ENCODE measurements around the gene EEF2K. TPM values are rescaled to one million over a fixed set of nuclear protein-coding genes. Genes with fewer than 3 reads are reported as not detected.

Gene EEF2K
- total RNA-seq, 1 experiment from 2014 or later: 15.9 TPM

DNA sequence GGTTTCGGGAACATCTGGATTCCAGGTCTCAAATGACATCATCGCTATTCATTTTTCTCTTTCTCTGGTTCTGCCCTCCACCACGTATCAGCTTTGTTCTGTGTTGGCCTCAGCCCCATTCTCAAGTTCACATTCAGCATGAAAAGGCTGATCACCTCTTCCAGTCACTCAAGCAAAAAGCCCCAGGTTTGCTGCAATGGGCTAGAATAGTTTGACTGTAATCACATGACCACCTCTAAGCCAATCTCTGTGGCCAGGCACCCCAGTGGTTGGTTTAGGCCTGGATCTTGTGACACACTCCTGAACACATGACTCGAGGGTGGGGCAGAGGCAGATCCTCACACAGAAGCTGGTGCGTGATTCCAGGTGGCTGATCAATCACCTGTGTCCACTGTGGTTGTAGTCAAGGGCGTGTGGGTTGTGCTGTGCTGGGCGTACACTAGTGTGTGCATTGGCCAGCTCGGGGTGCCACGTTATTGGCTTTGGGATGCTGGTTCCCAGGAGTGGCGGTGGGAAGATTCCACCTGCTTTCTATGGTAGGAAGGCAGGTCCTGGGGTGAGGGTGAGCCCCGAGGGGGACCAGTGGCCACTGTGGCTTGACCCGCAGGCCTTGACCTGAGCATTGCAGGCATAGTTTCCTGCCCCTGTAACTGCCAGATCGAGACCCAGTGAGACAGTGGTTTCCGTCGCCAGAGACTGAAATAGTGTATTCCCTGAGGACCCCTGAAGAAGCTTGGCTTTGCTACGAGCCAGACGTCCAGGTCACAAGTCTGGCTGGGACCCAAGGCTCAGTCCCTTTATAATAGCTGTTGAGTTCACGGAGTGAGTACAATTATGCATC is 12.0 kb downstream of the EEF2K start:
- ChIA-PET POLR2A (interaction anchor here (0.7 to 2.2 kb wide), 4 partner anchors 10 to 14 kb away, joined by 3 to 11 read pairs (median 4); partner anchors contain the start of gene EEF2K), CTCF (interaction anchor here (1.2 to 2.8 kb wide), 2 partner anchors 22 to 82 kb away, joined by 3 to 9 read pairs; no protein-coding TSS in a partner anchor)
- intact Hi-C loops (cut with micrococcal nuclease): no loop called here
- BruUV-seq (replicated peaks): no TSS peak
- Mint-ChIP-seq H3K27me3 (ENCODE audit: insufficient read depth, unreplicated experiment) (no peaks in the 10 kb centered on the region), H3K27ac (ENCODE audit: low read depth, unreplicated experiment) (no peak overlapping the region), H3K9me3 (ENCODE audit: unreplicated experiment) (no peaks in the 10 kb centered on the region), H3K36me3 (ENCODE audit: insufficient read depth, unreplicated experiment) (peaks cover 23% of the 10 kb centered on the region), H3K4me3 (ENCODE audit: unreplicated experiment) (no peak overlapping the region), H3K4me1 (ENCODE audit: insufficient read depth, unreplicated experiment) (peaks cover 19% of the 10 kb centered on the region)
- TF ChIP-seq CTCF (IDR thresholded peaks at IDR 0.05; ENCODE audit: unreplicated experiment): no peak
- DNase-seq (ENCODE audit: unreplicated experiment): no peak

- BruUV-seq (replicated peaks): no TSS peak
Measured at GRCh38 chr16:22219389-22220068, 13.5 kb downstream of the EEF2K start.

DNA sequence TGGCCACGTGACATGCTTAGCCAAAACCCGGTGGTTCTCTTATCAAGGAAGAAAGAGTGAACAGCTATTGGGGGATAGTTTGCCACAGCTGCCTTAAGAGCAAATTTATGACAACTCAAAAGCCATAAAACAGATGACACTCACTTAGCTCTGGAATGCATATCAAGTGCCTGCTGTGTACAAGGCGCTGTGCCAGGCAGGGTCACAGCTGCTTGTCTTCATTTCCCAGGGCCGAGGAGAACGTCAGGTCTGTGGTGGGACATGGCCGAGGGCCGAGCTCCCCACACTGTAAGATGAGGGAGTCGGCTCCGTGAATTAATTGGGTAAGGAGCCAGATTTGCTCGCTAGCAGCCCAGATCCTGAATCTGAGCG is 14.0 kb downstream of the EEF2K start:
- Mint-ChIP-seq H3K27me3 (ENCODE audit: insufficient read depth, unreplicated experiment) (no peaks in the 10 kb centered on the region), H3K36me3 (ENCODE audit: insufficient read depth, unreplicated experiment) (peaks cover 9% of the 10 kb centered on the region), H3K9me3 (ENCODE audit: unreplicated experiment) (no peaks in the 10 kb centered on the region), H3K4me1 (ENCODE audit: insufficient read depth, unreplicated experiment) (peaks cover 15% of the 10 kb centered on the region), H3K4me3 (ENCODE audit: unreplicated experiment) (no peak overlapping the region), H3K27ac (ENCODE audit: low read depth, unreplicated experiment) (no peak overlapping the region)
- intact Hi-C loops (cut with micrococcal nuclease): no loop called here
- BruUV-seq (replicated peaks): no TSS peak
- POLR2A ChIA-PET: no interaction called here
- no peak for DNase-seq (ENCODE audit: unreplicated experiment)
- no peak for TF ChIP-seq CTCF (IDR thresholded peaks at IDR 0.05; ENCODE audit: unreplicated experiment)
- CTCF ChIA-PET: interaction anchor here (0.6 to 2.8 kb wide), 5 partner anchors 8 to 1058 kb away, joined by 3 to 9 read pairs (median 5); partner anchors contain the start of gene EEF2K

More at GRCh38 chr16:22219389-22220068, 13.5 kb downstream of the EEF2K start:
- DNase-seq (ENCODE audit: unreplicated experiment): no peak
- Mint-ChIP-seq H3K4me3 (ENCODE audit: unreplicated experiment) (no peak overlapping the region), H3K27ac (ENCODE audit: low read depth, unreplicated experiment) (no peak overlapping the region), H3K4me1 (ENCODE audit: insufficient read depth, unreplicated experiment) (peaks cover 20% of the 10 kb centered on the region), H3K36me3 (ENCODE audit: insufficient read depth, unreplicated experiment) (peaks cover 14% of the 10 kb centered on the region), H3K27me3 (ENCODE audit: insufficient read depth, unreplicated experiment) (no peaks in the 10 kb centered on the region), H3K9me3 (ENCODE audit: unreplicated experiment) (no peaks in the 10 kb centered on the region)
- POLR2A ChIA-PET: interaction anchor here (1.0 kb wide), 1 partner anchor 77 kb away, joined by 3 read pairs; the partner anchor contains the start of gene POLR3E
- TF ChIP-seq CTCF (IDR thresholded peaks at IDR 0.05; ENCODE audit: unreplicated experiment): no peak
- intact Hi-C loops (cut with micrococcal nuclease): no loop called here
- CTCF ChIA-PET: interaction anchor here (0.6 to 2.8 kb wide), 6 partner anchors 9 to 1058 kb away, joined by 3 to 9 read pairs (median 5); partner anchors contain the start of gene EEF2K

DNA sequence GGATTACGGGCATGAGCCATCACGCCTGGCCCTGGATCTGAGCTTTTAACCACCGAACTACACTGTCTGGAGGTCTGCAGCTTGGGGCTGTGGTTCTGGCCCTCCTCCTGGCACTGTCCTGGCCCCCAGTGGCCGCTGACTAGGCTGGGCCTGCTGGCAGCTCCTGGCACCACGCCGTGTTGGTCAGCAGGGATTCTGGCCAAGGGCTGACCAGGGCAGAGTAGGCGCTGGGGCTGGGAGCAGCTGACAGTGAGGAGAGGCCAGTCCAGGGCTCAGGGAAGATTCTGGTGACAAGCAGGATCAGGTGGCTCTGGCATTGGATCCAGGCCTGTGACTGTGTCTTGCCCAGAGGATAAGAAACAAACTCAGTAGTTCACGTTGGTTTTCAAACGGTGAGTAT is 14.6 kb downstream of the EEF2K start:
- no peaks in the 10 kb centered on the region for H3K27me3 Mint-ChIP-seq (ENCODE audit: insufficient read depth, unreplicated experiment)
- CTCF ChIA-PET: interaction anchor here (0.7 to 2.8 kb wide), 2 partner anchors 10 to 80 kb away, joined by 3 to 9 read pairs; no protein-coding TSS in a partner anchor
- POLR2A ChIA-PET: no interaction called here
- peaks cover 12% of the 10 kb centered on the region for H3K4me1 Mint-ChIP-seq (ENCODE audit: insufficient read depth, unreplicated experiment)
- no peak for TF ChIP-seq CTCF (IDR thresholded peaks at IDR 0.05; ENCODE audit: unreplicated experiment)
- no peak for DNase-seq (ENCODE audit: unreplicated experiment)
- H3K9me3 Mint-ChIP-seq (ENCODE audit: unreplicated experiment): no peaks in the 10 kb centered on the region
- no TSS peak for BruUV-seq (replicated peaks)
- intact Hi-C loops (cut with micrococcal nuclease): no loop called here
- H3K27ac Mint-ChIP-seq (ENCODE audit: low read depth, unreplicated experiment): no peak overlapping the region
- no peak overlapping the region for H3K4me3 Mint-ChIP-seq (ENCODE audit: unreplicated experiment)
- H3K36me3 Mint-ChIP-seq (ENCODE audit: insufficient read depth, unreplicated experiment): peaks cover 12% of the 10 kb centered on the region

All from MCF 10A (cell line).